Measurements from ENCODE around the gene CFAP92. TPM values are rescaled to one million over a fixed set of nuclear protein-coding genes. Genes with fewer than 3 reads are reported as not detected.

CFAP92 gene
- total RNA-seq, 1 donor from 2014 or later = not detected

DNA sequence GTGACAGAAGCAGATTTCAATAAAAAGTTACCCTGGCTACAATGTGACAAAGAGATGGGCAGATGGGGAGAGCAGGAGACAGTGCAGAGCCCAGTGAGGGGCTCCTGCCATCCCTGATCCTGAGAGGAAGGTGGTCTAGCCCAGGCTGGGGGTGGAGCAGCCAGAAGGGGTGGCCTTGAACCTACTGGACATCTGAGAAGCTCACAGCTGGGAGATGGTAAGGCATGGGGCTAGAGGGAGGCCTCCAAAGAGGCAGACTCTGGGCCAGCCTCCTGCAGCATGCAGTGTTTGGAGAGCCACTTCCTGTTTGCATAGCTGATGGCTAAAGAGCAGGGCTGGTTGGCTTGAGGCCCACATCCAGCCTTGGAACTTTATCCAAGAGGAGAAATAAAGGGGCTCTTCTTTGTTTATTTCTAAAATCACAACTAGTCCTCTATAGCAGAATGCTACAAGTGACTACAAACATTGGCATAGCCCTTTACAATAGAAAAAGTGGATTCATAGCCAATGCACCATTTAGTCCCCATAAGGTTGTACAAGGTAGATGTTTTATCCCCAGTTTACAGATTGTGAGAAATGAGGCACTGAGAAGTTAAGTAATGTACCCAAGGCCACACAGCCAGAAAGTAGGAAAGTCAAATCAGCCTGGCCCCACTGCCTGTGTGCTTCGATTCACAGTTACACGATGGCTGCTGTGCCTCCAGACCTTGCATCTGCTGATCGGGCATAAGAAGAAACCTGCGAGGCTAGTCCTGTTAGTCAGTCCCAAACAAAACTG lies 11.8 kb upstream of the CFAP92 start:
- Mint-ChIP-seq H3K36me3 (ENCODE audit: unreplicated experiment) (no peaks in the 10 kb centered on the region), H3K9me3 (ENCODE audit: unreplicated experiment) (no peaks in the 10 kb centered on the region), H3K27ac (ENCODE audit: unreplicated experiment) (peak overlapping the region; percentile 23), H3K4me3 (ENCODE audit: unreplicated experiment) (no peak overlapping the region), H3K4me1 (ENCODE audit: unreplicated experiment) (peaks cover 15% of the 10 kb centered on the region), H3K27me3 (ENCODE audit: unreplicated experiment) (peaks cover 36% of the 10 kb centered on the region)
- DNase-seq (ENCODE audit: extremely low spot score, unreplicated experiment) = no peak
- TF ChIP-seq, protein P1, sequence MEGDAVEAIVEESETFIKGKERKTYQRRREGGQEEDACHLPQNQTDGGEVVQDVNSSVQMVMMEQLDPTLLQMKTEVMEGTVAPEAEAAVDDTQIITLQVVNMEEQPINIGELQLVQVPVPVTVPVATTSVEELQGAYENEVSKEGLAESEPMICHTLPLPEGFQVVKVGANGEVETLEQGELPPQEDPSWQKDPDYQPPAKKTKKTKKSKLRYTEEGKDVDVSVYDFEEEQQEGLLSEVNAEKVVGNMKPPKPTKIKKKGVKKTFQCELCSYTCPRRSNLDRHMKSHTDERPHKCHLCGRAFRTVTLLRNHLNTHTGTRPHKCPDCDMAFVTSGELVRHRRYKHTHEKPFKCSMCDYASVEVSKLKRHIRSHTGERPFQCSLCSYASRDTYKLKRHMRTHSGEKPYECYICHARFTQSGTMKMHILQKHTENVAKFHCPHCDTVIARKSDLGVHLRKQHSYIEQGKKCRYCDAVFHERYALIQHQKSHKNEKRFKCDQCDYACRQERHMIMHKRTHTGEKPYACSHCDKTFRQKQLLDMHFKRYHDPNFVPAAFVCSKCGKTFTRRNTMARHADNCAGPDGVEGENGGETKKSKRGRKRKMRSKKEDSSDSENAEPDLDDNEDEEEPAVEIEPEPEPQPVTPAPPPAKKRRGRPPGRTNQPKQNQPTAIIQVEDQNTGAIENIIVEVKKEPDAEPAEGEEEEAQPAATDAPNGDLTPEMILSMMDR (IDR thresholded peaks at IDR 0.05) = no peak

DNA sequence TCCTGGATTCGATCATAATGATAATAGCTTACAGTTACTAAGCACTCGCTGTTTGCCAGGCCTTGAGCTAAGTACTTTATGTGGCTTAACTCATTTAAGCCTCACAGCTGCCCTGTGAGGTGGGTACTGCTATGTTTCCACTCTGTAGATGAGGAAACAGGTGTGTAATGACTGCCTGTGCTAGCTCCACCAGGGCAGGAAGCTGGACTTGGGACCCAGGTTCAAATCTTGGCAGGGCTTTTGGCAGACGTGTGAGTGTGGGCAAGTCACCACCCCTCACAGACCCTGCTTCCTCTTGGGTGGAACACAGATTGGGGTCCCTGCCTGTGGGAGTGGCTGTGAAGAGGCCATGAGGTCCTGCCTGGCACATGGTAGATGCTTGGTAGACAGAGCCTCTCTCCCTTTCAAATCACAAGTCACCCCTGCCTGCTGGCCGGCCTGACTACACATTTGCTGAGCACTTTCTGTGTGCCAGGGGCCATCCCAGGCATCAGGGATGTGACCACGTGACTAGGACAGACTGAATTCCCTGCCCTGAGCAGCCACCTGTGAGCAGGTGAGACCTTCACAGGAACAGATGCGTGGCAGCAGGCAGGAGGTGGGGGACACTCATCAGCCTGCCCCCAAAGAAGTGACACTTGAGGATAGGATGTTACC lies 10.9 kb upstream of the CFAP92 start:
- peaks cover 46% of the 10 kb centered on the region for H3K27me3 Mint-ChIP-seq (ENCODE audit: unreplicated experiment)
- no peaks in the 10 kb centered on the region for H3K36me3 Mint-ChIP-seq (ENCODE audit: unreplicated experiment)
- H3K27ac Mint-ChIP-seq (ENCODE audit: unreplicated experiment) = no peak overlapping the region
- no peak for DNase-seq (ENCODE audit: extremely low spot score, unreplicated experiment)
- H3K4me3 Mint-ChIP-seq (ENCODE audit: unreplicated experiment) = no peak overlapping the region
- TF ChIP-seq, protein P1 (IDR thresholded peaks at IDR 0.05) = no peak
- H3K4me1 Mint-ChIP-seq (ENCODE audit: unreplicated experiment) = peaks cover 15% of the 10 kb centered on the region
- no peaks in the 10 kb centered on the region for H3K9me3 Mint-ChIP-seq (ENCODE audit: unreplicated experiment)

DNA sequence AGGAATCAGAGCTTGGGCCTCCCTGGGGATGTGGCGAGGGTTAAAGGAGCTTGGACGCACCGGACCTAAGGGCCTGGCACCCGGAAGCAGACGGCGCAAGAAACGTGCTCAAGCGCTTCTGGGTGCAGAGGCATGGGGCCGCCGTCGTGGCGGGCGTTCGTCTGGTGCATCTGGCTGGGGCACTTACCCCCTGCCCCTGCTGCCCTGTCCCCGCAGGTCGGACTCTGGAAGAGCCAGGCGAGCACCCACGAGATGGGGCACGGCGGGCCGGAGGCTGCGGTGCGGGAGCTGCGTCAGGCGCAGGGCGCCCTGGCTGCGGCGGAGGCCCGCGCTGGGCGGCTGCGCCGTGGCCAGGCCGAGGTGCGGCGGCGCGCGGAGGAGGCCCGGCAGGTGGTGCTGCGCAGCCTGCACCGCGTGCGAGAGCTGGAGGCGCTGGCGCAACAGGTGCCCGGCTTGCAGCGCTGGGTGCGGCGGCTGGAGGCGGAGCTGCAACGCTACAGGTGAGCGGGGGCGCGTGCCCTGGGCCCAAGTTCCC lies 9.8 kb upstream of the CFAP92 start:
- no peaks in the 10 kb centered on the region for H3K9me3 Mint-ChIP-seq (ENCODE audit: unreplicated experiment)
- H3K4me1 Mint-ChIP-seq (ENCODE audit: unreplicated experiment) = peaks cover 15% of the 10 kb centered on the region
- H3K27me3 Mint-ChIP-seq (ENCODE audit: unreplicated experiment) = peaks cover 51% of the 10 kb centered on the region
- H3K36me3 Mint-ChIP-seq (ENCODE audit: unreplicated experiment) = no peaks in the 10 kb centered on the region
- H3K27ac Mint-ChIP-seq (ENCODE audit: unreplicated experiment) = no peak overlapping the region
- H3K4me3 Mint-ChIP-seq (ENCODE audit: unreplicated experiment) = no peak overlapping the region
- DNase-seq (ENCODE audit: extremely low spot score, unreplicated experiment) = no peak
- TF ChIP-seq, protein P1 (IDR thresholded peaks at IDR 0.05) = no peak

DNA sequence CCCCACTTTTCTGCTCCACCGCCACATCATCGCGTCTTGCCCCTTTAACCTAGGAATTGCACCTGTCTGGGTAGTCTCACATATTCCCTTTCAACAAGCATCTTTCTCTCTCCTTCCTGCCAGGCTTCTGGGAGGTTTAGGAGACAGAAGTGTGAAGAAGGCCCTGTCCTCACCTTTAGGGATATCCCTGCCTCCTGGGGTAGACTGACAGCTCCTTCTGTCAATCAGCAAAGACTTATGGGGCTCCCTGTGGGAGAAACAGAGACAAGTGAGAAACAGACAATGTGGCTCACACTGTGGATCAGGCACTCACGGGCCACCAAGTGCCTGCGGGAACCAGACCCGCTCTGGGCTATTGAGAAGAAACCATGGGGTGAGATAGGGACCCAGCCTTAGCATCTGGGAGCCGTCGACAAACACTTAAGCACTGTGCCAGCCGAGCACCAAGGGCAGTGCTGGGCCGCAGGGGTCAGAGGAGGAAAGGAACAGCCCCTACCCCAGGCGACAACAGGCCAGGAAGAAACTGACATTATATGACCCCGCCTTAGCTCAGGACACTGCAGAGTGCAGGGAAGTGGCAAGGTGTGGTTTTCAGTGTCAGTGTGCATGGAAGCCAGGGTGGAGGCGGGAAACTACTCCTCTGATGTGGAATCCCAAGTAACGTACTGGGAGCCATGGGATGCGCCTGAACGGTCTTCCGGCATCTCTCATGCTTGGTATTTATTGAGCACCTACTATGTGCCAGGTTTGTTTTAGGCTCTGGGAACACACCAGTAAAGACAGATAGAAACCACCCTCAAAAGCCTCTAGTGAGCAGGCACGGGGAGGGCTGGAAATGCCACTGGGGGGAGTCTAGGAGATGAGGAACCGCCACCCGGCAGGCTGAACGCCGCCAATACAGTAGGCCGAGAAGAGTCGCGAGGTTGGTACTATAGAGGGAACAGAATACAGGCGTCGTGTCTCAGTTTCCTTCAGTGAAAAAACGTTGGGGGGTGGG lies 9.0 kb upstream of the CFAP92 start:
- H3K27ac Mint-ChIP-seq (ENCODE audit: unreplicated experiment) = no peak overlapping the region

More for the DNA sequence above, 9.0 kb upstream of the CFAP92 start:
- Mint-ChIP-seq H3K9me3 (ENCODE audit: unreplicated experiment) (no peaks in the 10 kb centered on the region), H3K4me1 (ENCODE audit: unreplicated experiment) (peaks cover 15% of the 10 kb centered on the region), H3K27me3 (ENCODE audit: unreplicated experiment) (peaks cover 53% of the 10 kb centered on the region), H3K4me3 (ENCODE audit: unreplicated experiment) (peak overlapping the region; percentile 14), H3K36me3 (ENCODE audit: unreplicated experiment) (no peaks in the 10 kb centered on the region)
- TF ChIP-seq, protein P1 (IDR thresholded peaks at IDR 0.05) = no peak
- no peak for DNase-seq (ENCODE audit: extremely low spot score, unreplicated experiment)
